HG03432 (cell line): ENCODE results near the gene ZNF576.
"Not testable (repeated sequence)": the region's sequence is repeated elsewhere in the genome, so short reads cannot be mapped to it uniquely, and the experiment has no call there.

Experiments
- ATAC-seq: cut with Tn5 transposase; IDR thresholded peaks from one replicate; pipeline ENCODE4 v1.9.1; 2021; ENCODE audit warnings: mild to moderate bottlenecking, moderate library complexity; ENCODE audit not compliant: unreplicated experiment

The ZNF576 gene

DNA sequence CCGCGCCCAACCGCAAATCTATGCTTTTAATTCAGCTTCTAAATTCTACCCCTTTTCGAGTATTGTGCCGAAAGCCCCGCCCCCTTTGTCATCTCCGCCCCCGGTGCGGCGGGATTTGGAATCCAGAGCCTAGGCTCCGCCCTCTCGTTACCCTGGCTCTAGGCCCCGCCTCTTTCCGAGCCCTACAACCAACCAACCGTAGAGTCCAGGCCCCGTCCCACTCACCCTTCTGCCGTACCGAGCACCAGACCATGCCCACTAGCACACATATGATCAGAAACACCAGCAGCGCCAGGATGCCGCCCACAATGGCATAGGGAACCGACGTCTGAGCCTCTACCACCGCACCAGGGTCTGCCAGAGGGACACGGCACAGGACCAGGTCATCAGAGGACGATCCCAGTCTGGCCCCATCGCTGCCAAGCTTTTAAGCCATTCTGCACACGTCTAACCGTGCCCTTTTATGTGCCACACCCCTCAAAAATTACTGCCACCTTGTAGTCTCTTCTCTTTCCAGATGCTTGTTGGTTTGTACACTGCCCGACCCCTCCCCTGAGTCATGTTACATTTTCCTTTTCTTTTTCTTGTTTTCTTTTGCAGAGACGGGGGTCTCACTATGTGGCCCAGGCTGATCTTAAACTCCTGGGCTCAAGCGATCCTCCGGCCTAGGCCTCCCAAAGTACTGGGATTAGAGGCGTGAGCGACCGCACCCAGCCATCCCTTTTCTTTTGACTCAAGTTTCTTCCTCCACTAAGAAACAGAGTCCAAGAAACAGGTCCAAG is 27.7 kb downstream of the ZNF576 start:
- no peak for ATAC-seq

DNA sequence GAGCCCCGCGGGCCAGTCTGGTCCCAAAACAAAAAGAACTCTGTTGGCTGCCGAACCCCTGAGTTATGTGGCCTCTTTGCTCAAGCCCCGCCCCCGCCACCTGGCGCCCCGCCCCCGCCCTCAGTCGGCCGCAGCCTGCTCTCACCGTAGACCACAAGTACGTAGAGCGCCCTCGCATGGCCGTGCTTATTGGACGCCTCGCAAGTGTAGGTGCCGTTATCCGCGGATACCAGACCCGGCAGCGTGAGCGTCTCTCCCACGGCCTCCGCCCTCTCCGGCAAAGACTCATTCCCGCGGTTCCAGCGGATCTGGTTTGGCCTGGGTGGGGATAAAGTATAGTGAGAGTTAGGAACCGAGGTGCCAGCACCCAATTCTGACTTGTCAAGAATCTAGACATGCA is 28.5 kb downstream of the ZNF576 start:
- ATAC-seq = no peak

DNA sequence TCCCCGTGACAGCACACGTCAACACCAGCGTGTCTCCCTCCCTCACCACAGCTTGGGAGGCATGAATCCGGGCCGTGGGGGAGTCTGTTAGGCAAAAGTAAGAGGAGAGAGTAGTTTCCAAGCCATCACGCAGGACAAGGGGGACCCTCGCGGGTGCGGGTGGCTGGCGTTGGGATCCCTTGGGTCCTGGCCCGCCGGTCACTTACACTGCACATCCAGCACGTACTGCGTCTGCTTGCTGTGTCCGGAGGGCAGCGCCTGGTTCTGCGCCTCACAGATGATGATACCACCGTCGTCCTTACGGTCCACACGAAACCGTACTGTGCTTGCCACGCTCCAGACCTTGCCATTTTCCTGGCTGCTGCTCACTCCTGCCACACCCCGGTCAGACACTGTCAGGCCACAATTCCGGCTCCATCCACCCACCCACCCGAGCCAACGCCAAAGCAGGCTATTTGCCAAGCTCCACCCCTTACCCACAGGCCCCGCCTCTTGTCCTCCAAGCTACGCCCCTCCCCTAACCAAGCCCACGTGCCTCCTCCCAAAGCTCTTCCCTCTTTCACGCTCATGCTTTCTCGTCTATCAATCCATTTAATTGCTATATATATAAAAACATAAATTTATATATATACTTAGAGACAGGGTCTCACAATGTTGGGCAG is 29.7 kb downstream of the ZNF576 start:
- no peak for ATAC-seq

DNA sequence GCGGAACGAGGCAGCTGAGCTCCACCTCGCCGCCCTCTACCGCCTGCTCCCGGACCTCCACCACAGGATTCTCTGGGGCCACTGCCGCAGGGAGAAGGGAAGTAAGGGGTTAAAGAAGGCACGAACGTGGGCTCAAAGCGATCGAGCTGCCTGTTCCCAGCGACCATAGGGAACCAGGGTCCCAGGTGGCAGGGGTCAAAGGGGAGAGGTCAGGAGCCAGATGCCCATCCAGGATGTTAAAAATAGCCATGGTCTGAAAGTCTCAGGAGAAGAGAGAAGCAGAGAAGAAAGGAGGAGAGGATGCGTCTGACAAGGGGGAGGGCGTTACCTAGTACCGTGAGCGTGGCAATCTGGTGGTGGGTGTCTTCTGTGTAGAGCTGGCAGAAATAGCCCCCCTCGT is 30.4 kb downstream of the ZNF576 start:
- ATAC-seq = no peak

DNA sequence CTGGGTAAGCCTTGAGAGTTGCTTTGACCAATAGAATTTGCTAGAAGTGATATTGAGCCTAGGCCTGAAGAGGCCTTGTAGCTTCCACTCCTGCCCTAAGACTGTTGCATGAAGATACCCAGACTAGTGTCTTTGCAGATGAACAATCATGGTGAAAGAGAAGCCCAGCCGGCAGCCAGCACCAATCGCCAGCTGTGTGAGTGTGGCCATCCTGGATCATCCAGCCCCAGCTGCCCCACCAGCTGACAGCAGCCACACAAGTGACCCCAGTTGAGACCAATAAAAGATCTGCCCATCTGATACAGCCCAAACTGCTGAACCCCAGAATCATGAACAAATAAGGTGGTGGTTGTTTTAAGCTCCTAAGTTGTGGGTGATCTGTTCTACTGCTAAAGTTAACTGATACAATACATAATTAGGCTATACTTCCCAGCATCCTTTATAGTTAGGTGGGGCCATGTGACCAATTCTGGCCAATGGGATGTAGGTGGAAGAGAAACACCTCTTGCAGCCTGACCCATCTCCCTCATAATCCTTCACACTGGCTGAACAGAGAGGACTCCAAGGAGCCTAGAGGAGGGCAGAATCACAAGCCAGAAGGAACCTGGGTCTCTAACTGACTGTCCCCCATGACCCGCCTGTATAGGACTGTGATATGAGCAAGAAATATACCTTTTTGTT is 32.4 kb downstream of the ZNF576 start:
- ATAC-seq = no peak

DNA sequence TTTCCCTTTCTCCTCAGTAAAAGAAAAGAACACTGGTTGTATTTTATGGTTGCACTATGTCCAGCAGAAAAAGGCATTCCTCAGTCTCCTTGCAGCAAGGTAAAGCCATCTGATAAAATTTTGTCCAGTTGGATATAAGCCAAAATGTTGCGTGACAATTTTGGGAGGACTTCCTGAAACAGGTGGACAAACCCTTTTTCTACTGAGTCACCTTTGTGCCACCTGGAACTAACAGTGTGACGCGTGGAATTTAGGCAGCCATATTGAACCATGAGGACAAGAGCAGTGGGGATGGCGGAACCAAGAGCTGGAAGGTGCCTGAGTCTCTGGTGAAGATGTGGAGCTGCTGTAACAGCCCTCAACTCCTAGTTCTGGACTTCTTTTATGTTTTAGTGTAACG is 35.1 kb downstream of the ZNF576 start:
- no peak for ATAC-seq

DNA sequence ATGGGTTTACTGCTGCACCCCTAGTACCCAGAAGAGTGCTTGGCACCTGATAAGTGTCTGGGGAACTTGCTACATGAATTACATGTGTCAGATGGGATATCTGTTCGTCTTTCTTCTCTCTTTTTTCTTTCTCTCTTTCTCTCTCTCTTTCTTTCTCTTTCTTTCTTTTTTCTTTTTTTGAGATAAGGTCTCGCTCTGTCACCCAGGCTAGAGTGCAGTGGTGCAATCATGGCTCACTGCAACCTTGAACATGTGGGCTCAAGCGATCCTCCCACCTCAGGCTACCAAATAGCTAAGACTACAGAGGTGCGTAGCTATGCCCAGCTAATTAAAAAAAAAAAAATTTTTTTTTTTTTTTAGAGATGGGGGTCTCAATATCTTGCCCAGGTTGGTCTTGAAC is 37.1 kb downstream of the ZNF576 start:
- ATAC-seq = no peak

DNA sequence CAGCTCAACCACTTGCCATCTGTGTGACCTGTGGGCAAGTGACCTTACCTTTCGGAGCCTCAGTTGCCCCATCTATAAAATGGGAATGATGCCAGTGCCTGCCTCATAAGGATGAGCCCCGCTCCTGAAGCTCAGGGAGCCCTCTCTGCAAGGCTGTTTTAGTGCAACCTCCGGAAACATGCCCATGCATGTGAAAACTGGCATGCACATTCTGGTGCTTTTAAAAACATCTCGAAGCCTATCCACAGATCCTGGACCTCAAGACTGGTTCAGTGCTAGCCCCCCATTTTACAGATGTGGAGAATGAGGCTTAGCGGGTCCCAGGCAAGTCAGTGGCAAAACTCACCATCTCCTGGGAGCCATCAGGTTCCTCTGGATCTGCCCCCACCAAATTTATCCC is 37.7 kb downstream of the ZNF576 start:
- ATAC-seq = no peak

DNA sequence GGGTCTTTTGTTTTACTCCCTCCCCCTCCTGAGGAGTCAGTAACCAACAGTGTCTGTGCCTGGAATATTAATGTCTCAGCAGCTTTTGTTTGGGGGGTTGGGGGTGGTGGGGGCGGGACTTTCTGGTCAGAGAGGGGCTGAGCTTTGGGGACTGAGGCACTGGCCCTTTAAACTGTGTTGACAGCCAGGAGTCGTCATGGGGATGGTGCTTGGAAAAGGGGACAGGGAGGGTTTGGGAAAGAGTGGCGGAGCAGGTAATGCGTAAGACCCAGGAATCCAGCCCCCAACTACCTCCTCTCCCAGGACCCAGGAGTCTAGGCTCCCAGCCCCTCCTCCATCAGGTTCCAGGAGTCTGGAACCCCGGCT is 38.1 kb downstream of the ZNF576 start:
- no peak for ATAC-seq

DNA sequence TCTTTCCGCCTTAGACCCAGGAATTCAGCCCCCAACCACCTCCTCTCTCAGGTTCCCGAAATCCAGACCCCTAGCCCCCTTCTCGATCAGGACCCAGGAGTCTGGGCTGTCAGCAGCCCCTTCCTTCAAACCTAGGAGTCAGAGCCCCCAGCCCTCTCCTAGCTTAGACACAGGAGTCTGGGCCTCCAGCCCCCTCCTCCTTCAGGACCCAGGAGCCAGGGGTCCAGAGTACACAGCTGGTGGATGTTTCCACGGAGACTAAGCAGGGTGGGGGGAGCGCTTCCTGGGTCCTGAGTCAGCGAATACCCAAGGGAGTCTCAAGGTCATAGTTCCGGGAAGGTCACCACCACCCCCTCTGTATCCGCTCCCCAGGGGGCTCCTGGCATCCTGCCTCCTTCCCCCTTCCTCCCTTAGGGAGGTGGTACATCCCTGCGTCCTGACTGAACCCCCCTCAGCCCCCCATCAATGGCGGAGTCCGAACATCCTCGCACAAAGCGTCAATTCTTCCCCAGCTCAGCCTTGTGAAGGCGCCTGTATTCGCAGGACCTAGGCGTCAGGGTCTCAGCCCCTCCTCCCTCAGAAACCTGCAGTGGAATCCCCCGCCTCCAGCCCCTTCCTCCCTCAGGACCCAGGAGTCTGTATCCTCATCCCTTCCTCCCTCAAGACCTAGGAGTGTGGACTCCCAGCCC is 38.6 kb downstream of the ZNF576 start:
- no peak for ATAC-seq

DNA sequence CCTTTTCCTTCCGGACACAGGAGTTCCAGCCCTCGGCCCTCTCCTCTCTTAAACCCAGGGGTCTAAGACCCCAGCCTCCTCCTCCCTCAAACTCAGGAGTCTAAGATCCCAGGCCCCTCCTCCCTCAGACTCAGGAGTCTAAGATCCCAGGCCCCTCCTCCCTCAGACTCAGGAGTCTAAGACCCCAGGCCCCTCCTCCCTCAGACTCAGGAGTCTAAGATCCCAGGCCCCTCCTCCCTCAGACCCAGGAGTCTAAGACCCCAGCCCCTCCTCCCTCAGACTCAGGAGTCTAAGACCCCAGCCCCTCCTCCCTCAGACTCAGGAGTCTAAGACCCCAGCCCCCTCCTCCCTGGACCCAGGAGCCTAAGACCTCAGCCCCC is 39.2 kb downstream of the ZNF576 start:
- ATAC-seq = not testable (repeated sequence)

DNA sequence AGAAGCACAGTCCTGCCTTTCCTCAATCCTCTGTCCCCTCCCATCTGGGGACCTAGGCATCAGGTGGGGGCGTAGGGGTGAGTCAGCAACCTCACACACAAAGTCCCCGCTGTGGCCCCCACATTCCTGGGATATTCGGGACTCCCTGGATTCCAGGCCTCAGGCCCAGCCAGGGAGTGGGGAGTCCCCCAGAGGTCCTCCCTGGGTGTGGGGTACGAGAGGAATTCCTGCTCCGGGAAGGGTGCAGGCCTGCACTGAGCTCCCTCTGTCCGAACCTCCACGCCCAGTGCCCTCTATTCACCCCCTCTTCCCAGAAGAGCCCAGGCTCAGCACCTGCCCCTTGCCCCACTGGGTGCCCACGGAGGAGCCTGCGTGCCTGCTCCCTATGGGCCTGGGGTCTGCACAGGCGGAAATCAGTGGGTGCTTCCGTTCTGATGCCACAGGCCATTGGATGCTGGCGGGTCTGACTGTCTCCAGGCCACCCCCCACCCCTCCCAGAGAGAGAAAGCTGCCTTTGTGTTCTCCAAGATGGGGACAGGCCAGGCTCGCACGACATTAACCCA is 39.8 kb downstream of the ZNF576 start:
- ATAC-seq = no peak

DNA sequence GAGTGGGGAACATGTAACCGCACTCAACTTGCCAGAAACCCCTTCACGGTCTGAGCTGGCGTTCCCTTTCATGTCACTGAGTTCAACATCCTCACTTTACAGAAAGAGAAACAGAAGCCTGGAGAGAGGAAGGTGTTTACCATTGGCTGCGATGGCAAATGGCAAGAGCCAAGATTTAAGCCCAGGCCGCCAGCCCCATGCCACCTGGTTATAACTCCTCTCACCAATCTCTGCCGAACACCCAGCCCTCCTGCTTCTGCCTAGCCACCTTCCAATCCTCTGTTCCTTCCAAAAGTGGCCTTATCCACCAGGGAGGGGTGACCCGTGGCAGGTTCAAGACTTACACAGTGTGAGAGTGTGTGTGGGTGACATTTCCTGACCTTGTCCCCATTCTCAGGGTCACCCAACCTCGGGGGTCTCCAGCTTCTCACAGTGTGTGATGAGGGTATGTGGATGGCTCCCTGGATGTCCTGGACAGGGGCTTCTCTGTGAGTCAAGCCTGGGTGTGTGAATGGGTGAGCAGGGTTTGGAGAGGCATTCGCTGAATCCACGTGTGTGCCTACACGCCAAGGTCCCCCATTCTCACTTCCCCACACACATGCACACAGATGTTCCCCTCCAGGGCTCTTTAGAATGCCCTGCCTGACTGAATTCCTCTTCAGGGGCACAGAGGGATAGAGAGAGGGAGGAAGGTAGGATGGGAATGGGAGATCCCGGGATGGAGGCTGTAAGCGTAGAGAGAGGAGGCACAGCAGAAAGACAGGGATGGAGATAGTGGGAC is 42.0 kb downstream of the ZNF576 start:
- ATAC-seq = no peak

DNA sequence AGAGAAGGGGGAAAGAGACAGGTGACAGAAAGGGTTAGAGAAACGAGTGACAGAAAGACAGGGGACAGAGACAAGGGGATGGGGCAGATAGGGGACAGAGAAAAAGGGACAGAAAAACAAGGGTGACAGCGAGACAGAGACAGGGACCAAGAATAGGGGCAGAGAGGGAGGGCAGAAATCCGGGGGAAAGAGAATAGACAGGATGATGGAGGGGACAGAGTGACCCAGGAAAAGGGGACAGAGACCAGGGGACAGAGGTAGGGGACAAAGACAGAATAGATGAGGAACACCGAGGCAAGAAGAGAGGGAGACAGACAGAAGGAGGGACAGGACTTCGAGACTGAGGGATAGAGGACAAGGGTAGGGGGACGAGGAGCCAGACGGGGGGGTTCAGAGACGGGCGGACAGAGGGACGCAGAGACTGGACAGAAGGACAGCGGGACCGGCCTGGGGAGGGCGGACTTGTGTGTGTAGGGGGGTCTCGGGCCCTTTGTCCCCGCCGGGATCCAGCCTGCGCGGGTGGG is 42.7 kb downstream of the ZNF576 start:
- no peak for ATAC-seq

DNA sequence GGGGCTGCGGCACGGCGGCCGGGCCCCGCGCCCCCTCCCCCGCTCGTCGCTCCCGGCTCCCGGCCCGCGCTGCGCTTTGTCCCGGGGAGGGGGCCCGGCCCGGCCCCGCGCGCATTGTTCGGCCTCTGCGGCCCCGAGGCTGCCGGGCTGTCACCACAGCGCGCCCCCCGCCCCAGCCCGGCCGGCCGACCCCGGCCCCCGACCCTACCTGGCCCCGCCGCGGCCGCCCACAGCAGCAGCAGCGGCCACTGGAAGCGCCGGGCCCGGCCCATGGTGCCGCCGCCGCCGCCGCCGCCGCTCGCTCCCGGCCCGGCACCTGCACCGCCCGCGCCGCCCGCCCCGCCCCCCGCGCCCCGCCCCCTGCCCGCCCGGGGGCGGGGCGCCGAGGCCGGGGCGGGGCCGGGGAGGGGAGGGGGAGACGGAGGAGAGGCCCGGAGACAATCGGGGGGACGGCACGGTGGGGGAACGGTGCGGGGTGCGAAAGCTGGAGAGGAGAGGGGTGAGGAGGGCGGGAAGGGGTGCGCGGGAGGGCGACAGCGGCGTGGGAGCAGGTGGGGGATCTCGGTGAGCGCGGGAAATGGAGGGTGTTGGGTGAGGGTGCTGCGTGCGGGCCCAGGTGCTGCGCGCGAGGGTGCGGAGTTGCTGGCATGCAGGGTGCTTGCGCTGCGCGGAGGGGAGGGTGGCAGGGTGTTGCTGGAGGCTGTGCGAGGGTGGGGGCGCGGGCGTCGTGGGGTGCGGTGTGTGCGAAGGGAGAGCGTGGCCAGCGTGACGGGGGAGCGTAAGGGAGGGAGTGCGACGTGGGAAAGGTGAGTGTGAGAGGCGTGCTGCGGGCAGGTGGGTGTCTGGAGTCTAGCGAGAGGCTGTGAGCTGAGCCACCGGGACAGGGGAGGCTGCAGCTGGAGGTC is 43.4 kb downstream of the ZNF576 start, which contains the start of gene CADM4:
Gene CADM4 (minus strand): TSS at position 332 of the 905 bp plus-strand sequence. CDS start 60 bp downstream, at position 272.
- no peak for ATAC-seq

DNA sequence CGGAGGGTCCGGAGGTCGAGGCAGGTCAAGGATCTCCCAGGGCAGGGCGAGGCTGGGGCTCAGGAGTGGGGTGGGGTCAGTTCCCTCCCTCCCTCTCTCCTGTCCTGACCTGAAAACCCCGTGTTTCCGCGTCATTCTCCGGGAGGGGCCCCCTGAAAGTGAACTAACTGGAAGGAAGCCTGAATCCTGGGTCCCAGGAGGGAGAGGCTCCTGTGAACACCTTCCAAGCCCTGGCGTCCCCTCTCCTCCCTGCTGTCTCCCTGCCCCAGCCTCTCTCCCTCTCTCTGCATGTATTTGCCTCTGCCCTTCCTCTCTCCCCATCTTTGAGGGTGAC is 44.0 kb downstream of the ZNF576 start:
- no peak for ATAC-seq

DNA sequence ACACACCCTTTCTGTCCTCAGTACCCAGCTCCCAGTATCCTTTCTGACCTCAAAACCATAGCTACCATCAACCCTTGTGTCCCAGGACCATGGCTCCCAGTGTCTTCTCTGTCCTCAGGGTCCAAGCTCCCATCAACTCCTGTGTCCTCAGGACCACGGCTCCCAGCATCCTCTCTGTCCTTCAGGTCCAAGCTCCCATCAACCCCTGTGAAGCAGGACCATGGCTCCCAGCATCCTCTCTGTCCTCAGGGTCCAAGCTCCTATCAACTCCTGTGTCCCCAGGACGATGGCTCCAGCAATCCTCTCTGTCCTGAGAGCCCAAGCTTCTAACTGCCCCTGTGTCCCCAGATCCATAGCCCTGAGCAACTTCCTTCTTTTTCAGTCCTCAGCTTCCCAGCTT is 44.9 kb downstream of the ZNF576 start:
- no peak for ATAC-seq

DNA sequence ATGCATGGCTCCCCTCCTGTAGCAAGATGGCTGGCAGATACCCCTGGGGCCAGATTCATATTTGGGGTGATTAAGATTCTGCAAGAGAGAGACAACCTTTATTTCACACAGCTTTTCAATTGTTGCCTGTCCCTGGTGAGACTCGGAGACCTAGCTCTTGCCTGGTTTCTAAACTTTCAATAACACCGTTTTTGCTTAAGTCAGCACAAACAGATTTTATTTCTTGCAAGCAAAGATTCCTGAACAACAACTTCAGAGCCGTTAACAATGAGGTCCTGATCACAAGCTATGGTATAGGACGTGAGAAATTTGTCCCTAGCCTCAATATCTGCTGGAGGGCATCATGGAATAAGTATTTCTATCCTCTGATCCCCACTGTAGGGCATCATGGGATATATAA is 46.1 kb downstream of the ZNF576 start:
- no peak for ATAC-seq

DNA sequence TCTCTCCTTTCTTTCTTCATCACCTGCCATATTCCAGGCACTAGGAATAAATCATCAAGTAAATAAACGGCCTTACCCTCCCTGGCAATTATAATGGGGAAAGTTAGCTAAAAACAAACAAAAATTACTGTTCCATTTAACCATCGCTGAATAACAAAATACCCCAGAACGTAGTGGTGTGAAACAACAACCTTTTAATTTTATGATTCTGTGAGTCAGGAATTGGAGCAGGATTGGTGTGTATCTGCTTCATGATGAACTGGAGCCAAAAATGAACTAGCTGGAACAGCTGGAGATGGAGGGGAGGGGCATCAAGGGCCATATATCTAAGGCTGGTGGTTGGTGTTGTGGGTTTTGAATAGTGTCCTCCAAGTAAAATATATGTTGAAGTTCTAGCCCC is 46.9 kb downstream of the ZNF576 start:
- ATAC-seq = no peak
